T-helper 2 cell (primary cell): Measurements from ENCODE around the gene NSG1.

ENCODE experiments used
- DNase-seq, 5 experiments: peaks; one replicate each; pipeline versions ENCODE4 v3.0.0 to v3.0.0-alpha.2; 2012 to 2022
- total RNA-seq, 2 donors: gene quantifications; one replicate each; lab custom pipeline; 2026; lab: John Stamatoyannopoulos, UW

The NSG1 gene, protein sequence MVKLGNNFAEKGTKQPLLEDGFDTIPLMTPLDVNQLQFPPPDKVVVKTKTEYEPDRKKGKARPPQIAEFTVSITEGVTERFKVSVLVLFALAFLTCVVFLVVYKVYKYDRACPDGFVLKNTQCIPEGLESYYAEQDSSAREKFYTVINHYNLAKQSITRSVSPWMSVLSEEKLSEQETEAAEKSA
- total RNA-seq: 2.5 to 3.3 reads per million in 2 donors

DNA sequence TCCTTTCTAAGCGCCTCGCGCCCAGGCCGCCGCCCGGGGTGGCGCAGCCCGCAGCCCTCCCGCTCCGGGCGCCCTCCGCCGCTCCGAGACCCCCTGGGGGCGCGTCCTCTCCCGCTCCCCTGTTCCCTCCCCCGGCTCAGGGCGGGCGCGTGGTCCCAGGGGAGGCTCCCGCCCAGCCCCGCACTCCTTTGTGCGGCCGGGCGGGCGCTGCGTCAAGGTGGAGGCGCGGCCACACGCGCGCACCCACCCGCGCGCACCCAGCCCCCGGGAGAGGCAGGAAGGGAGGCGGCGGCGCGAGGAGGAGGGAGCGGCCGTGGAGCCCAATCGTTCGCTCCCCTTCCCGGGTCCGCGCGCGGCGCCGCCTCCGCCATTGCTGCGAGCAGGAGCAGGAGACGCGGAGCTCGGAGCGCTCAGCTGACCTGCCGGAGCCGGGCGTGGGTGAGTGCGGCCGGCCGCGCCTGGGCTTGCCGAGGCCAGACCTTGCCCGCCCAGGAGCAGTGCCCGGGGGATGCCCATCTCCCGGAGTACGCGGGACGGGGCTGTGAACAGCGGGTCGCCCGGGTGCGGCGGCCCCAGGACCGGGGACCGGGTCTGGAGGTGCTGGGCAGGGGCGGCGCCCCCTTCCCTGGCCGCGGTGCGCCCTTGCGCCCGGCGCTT lies at the start of gene NSG1:
Gene NSG1 (plus strand): TSS at position 367 of the 657 bp plus-strand sequence. CDS start 528 bp downstream, outside the sequence.
- DNase-seq: peak in 2 of 5 experiments; percentile 6 to 43

DNA sequence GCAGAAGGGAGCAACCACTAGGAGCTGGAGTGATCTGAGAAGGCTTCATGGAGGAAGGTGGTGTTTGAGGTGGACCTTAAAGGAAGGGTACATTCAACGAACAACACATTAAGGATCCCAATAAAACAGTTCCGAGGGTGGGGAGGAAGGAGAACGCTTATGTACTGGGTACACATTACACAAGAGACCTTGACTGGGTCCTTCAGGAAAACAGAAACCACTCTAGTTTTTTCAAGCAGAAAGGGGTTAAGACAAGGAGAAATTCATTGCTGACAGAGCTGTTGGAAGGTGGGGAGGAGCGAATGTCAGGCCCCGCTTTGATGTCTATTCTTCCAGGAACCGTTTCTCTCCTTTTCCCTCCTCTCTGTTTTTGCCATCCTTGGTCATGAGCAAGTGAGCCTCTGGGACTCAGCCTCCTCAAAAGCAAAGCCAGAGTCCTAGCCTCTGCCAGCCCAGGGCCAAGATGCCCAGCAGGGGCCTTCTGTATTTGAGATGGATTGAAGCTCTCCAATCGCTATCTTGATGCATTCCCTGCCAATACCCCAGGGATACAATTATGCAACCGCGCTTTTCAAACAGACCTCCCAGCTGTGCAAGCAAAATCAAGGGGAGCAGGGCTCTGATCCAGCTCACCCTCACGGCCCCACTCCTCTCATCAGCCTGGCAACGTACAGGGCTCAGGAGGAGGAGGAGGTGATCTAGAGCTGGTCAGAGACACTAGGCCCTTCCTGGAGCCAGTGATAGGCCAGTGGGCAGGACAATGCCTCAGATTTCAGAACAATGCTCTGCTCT lies 48.5 kb upstream of the NSG1 start:
- no peak for DNase-seq

GRCh38 chr4:4339504-4340085 lies 47.3 kb upstream of the NSG1 start:
- DNase-seq: no peak

- DNase-seq: no peak
Observed at GRCh38 chr4:4341861-4342650, 44.8 kb upstream of the NSG1 start.

DNA sequence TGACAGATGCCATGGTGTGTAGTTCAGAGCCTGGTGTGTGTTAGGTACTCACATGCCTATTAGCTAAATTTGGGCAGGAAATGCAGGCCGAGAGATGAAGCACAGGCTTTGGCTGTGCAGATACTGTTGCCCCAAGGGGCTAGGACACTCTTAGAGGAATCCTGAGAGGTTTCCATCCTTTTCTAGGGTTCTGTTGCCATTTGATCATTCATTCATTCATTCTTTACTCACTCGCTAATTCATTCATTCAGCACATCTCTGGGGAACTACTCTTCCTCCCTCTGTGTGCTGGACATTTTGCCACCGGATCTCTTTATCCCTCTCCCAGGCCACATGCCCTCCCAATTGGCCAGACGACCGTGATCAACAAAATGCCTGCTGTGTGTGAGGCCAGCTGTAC lies 43.9 kb upstream of the NSG1 start:
- DNase-seq: no peak

- DNase-seq: no peak
Observed at GRCh38 chr4:4344915-4345527, 41.9 kb upstream of the NSG1 start.

DNA sequence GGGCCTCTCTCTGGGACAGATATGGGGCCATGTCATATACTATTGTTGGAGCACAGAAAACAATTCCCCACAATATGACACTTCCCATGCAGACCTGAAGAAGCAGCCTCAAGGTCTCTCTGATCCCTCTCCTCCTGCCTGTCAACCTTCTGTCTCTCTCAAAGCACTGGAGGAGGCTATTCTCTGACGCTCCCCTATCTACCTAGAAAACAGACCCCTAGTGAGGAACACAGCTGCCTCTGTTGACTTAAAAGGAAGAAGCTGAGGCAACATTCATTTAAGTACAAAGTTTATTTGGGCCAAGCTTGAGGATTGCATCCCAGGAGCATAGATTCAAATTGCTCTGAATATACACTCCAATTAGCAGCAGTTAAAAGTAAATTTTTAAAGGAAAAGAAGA lies 39.3 kb upstream of the NSG1 start:
- DNase-seq: no peak

- peak in 2 of 5 experiments; percentile 29 to 80 for DNase-seq
Observed at GRCh38 chr4:4348585-4348984, 38.3 kb upstream of the NSG1 start.

- no peak for DNase-seq
Observed at GRCh38 chr4:4349867-4350266, 37.0 kb upstream of the NSG1 start.

- no peak for DNase-seq
Observed at GRCh38 chr4:4350909-4351308, 36.0 kb upstream of the NSG1 start.

DNA sequence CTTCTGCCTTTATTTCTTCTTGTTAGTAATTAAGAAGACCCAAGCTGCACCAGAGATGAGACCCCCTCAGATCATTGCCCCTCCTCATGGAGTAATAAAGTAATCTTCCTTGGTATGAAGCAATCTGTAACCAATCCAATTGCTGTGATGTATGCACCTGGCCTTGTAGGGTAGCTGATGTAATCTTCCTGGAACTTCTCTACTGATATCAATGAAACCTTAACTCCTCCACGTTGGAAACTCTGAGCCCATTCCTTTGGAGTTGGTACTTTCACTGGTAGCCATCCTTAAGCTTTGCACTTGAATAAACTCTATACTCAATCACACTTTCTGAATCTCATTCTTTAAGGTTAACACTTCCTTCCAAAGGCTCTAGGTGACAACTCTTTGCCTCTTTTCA lies 31.6 kb upstream of the NSG1 start:
- no peak for DNase-seq

DNA sequence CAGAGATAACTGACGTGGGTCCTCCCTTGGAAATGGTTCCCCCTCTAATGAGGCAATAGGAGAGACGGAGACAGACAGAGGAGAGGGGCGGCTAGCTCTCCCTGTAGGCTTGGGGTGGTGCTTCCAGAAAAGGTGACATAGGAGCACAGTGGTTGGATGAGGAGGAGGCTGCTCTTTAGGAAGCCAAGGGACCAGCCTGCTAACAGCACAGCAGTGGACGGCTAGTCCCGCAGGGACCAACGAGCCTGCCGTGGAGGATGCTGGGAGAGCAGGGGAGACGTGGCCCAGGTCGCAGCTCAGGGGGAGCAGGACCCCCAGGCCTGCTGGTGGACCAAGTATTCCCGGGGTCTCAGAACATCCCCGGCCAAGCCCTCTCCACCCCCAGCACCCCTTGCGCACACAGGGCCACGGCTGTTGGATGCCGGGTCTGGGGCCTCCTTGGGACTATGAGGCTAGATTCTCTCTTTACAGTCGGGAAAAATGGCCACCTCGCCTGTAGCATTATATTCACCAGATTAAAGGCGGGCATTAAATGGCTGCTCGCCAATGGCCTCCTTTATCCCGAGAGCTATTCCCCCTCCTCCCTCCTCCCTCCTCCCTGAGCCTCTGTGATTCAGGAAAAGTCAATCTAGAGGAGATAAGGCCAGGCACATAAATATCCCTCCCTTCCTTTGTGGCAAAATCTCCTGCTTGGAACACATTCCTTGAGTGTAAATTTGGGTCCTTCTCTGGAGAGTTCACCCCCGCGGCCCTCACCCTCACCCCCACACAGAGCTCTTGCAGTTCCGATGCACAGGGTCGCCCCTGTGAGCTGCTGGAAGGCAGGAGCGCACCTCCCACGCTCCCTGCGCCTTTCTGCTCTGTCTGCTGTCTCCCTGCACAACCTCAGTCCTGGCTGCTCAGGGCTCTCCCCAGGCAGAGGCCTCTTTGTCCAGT lies 30.5 kb upstream of the NSG1 start:
- no peak for DNase-seq

GRCh38 chr4:4358093-4358854 lies 28.6 kb upstream of the NSG1 start:
- DNase-seq: no peak

- DNase-seq: no peak
Observed at GRCh38 chr4:4361883-4362282, 25.0 kb upstream of the NSG1 start.

DNA sequence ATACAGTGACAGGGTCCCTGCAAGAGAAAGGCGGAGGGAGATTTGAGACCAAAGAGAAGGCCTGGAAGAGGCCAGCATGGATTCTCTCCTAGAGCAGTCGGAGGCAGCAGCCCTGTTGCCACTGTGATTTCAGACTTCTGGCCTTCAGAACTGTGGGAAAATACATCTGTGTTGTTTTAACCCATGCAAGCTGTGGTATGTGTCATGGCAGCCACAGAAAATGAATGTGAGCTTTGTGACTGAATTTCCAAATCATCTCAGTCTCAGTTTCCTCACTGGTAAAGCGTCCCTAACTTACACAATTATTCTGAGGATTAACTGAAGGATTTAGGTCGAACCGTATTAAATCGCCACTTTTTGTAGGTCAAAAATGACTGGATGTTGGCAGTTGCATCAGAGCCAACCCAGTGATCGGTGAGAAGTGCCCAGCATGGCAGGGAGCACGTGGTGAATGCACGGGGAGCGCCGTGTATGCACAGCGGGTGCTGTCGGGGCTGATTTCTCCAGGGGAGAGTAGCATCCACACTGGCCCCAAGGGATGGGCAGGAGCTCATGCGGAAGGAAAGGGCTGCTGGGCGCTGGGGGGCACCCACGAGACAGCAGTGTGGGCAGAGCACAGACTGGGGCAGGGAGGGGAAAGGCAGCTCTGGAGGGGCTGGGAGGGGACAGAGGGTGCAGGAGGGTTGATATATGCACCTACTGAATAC lies 23.8 kb upstream of the NSG1 start:
- DNase-seq: no peak

DNA sequence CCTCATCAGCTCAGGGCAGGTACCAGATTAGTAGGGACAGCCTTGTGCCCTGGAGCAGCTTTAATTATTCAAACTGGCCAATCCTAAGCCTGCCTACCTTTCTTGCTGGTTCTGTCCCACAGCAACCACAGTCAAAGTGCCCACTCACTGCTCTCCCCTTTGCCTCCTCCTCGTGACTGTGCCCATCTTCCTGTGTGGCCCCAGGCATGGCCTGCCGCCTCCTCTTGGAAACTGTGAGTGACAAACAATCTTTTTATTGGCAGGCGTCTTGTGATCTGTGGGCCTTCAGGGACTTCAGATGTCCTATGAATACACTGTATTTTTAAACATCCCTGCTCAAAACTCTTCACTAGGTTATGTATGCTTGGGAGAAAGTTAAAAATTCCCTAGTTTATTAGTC lies 22.8 kb upstream of the NSG1 start:
- no peak for DNase-seq

DNA sequence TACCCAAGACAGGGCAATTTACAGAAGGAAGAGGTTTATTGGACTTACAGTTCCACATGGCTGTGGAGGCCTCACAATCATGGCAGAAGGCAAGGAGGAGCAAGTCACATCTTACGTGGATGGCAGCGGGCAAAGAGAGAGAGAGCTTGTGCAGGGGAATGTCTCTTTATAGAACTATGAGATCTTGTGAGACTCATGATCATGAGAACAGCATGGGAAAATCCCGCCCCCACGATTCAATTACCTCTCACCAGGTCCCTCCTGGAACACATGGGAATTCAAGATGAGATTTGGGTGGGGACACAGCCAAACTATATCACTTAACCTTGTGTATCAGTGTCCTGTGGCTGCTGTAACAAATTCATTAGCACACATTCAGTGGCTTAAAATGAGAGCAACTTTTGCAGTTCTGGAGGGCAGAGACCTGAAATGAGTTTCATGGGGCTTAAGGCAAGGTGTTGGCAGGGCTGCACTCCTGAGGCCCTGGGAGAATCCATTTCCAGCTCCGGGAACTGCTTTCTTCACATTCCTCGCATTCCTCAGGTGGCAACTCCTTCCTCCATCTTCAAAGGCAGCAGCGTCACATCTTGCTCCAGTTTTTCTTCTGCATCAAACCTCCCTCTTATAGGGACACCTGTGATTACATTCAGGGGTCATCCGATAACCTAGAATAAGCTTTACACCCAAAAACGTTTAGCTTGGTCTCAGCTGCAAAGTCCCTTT lies 22.3 kb upstream of the NSG1 start:
- no peak for DNase-seq

GRCh38 chr4:4368809-4369580 lies 17.9 kb upstream of the NSG1 start:
- DNase-seq: no peak
